HK-2 (cell line): ENCODE results near the gene CORO2B.

ENCODE experiments used
- DNase-seq: peaks from one replicate; pipeline ENCODE4 v3.0.0-alpha.2; 2018; ENCODE audit not compliant: unreplicated experiment

CORO2B gene

DNA sequence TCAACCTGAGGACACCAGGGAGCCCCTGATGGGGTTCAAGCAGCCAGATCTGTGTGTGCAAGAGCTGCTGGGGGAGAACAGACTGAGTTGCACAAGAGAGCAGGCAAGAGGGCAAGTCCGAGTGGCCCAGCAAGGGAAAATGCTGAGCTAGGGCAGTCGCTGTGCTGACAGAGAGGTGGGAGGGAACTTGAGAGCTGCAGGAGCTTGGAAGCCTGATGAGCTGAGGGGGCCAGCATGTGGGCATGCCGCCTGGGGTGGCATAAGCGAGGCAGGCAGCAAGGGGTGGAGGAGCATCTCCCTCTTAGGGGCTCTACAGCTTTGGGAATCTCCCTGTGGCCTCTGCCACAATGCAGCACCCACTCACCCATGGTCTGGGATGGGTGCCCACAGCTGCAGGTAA, 4.7 kb upstream of the CORO2B start:
- no peak for DNase-seq

DNA sequence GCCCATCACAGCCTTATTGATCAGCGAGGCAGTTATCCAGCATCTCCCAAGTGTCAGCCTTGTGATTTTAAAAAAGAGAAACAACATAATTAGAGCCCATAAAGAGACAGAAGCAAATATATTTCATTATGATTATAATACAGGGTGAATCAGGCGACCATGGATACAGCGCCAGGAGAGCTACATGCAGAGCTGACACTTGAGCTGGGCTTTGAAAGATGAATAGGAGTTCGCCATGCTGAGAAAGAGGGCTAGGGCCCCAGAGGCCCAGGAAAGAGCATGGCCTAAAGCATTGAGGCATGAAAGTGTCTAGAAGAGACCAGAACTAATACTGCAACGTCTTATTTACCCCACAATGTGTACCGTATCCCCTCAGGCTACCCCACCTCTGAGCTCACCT, 4.2 kb upstream of the CORO2B start:
- no peak for DNase-seq

DNA sequence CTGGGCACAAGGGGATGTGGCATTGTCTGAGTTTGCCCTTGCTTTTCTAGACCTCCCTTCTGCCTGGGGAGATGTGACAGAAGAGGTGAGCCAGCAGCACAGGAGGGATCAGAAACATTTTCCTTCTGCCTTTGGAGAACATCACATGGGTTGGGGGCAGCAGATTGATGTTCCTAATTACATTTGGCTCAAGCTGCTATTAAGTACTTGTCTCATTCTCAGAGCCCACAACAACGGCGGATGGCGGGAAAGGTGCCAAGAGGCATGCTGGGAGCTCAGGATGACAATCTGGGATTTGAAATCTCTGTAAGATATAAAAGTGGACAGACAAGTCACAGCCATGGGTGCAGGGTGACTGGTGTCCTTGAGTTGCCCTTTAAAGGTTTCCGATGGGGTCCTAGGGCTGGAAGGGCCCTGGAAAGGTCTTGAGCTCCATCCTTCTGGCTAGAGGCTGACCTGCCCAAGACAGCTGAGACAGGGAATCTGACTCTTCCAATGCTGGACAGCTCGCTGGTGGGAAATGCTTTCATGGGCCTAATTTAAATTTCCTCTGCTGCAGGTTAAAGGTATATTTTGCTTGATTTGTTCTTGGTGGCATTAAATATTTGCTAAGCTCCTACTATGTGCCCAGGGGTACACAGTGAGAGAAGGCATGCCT, 2.4 kb upstream of the CORO2B start:
- no peak for DNase-seq

DNA sequence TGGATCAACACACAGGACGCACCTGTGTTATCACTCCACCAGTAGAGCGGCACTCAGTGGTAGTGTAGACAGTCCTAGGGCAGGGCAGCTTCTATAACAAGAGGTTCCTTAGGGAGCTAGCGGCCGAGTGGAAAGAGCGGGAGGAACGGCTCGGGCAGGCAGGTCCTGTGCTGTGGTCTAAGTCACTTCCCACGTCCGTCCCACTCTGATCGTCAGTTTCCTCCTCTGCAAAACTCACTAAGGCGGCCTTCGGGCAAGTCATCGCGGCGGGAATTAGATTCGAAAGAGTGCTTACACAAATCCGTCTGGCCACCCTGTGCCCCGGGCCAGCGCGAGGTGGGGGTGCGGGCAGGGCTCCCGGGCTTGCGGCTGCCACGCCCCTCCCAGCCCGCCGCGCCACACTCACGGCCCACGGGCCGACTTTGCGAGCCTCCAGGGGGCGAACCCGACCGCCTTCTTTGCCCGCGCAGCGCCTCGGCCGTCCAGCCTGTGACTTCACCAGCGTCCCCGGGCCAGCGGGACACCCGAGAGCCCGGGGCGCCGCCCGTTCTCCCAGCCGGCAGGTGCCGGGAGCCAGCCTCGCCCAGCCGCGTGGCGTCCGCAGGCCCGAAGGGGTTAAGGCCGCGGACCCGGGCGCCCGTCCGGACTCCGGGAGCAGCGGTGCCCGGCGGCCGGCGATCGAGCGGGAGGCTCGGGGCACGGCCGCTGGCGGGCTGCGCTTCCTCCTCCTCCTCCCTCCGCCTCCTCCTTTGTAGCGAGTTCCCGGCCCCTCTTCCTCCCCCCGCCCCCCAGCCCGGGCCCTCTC, 416 bp upstream of the CORO2B start:
- peak; percentile 35 for DNase-seq

DNA sequence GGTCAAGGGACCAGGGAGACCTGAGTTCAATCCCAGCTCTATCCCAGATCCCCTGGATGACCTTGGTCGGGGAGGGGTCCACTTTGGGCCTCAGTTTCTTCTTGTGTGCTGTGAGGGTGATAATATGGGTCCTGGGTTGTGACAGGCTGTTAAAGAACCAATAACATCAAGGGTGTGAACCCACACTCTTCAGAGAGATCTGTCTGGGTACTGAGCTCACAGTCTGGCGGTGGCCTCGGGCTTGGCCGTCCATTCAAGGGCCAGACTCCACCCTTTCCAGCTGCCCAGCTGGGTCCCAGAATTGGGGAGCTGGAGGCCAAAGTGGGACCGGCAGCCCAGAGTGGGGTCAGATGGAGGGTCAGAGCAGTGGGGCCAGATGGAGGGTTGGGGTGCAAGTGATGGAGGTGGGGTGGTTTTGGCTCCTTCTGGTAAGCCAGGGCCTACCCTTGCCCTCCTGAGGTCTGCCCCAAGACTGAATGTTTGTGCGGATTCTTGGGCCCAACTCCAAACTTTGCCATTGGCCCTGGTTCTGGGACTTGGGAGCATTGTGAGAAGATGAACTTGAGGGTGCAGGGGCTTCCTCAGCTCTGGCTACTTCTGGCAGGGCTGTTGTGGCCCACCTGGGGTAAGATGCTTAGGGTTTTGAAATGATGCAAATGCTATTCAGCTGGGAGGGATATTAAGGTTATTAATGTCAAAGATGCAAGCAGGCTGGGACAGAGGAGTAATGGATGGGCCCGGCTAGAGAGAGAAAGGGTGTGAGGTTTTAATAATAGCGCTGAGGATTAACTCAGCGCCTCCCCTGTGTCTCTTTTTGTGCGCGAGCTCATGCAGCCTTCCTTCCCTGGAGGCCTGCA, 1.5 kb downstream of the CORO2B start:
- DNase-seq = no peak

DNA sequence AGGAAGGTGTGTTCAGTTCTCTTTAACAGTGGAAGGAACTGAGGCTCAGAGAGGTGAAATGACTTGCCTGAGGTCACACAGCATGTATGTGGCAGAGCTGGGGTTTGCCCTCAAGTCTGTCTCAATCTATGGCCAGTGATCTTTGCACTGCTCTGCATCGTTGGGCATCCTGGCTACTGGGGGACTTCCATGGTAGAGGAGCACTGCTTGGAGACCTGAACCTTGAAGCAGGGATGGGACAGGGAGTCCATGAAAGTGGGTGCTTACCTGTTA, 2.0 kb downstream of the CORO2B start:
- DNase-seq = no peak

- no peak for DNase-seq
Observed at GRCh38 chr15:68581725-68582124, 2.9 kb downstream of the CORO2B start.

DNA sequence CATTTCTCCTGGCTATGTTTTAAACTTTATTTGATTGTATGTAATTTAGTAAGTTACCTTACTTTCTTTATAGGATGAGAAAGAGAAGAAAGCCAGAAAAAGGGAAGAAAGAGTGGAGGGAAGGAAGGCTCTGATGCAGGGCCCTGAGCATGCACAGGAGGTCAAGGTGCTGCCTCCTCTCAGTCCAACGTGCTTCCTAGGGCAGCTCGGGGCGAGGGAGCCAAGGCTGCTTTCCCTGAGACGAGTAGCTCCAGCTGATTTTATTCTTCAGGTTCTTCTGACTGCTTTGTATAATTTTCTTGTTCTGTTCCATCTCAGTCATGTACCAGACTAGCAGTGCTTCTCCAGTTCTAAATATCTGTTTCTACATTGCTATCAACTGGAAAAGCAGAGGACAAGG, 3.4 kb downstream of the CORO2B start:
- no peak for DNase-seq

DNA sequence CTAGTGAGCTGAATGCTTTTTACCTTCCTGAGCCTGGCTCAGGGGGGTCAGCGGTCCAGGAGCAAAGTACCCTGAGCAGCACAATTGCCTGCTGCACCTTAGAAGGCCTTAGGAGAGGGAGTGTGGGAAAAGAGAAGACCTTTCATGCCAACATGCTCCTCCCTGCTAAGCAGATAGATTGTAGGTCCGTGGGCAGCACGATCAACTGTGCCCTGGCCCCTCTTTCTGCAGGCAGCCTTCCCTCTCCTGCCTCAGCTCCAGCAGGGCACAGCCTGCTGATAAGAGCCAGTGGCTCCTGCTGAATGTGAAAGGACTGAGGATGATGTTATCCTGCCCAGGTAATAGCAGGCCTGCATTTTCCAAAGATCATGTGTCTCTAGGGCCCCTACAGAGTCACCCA, 4.1 kb downstream of the CORO2B start:
- no peak for DNase-seq

DNA sequence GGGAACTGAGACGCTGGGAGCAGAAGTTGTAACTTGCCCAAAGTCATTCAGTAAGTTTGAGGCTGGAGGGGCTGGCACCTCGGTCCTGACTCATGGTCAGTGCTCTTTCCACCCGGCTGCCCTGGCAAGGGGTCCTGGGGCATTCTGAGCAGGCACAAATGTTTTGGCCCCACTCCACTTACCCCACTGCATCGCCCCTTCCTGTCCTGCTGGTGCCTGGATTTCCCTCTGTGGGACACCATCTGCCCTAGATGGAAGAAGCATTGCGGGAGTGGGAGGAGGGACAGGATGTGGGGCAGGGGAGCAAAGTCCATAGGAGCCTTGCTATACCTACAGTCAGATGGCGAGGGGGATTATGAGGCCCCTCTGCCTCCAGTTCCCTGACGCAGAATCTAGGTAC, 4.5 kb downstream of the CORO2B start:
- DNase-seq = no peak

- no peak for DNase-seq
Observed at GRCh38 chr15:68583936-68584755, 5.4 kb downstream of the CORO2B start.

- no peak for DNase-seq
Observed at GRCh38 chr15:68584756-68585573, 6.2 kb downstream of the CORO2B start.

GRCh38 chr15:68585574-68586273, 6.9 kb downstream of the CORO2B start:
- DNase-seq = no peak

GRCh38 chr15:68586274-68586961, 7.6 kb downstream of the CORO2B start:
- peak; percentile 51 for DNase-seq

- DNase-seq = no peak
Observed at GRCh38 chr15:68587769-68588385, 9.1 kb downstream of the CORO2B start.

GRCh38 chr15:68589053-68589452, 10.3 kb downstream of the CORO2B start:
- DNase-seq = no peak

DNA sequence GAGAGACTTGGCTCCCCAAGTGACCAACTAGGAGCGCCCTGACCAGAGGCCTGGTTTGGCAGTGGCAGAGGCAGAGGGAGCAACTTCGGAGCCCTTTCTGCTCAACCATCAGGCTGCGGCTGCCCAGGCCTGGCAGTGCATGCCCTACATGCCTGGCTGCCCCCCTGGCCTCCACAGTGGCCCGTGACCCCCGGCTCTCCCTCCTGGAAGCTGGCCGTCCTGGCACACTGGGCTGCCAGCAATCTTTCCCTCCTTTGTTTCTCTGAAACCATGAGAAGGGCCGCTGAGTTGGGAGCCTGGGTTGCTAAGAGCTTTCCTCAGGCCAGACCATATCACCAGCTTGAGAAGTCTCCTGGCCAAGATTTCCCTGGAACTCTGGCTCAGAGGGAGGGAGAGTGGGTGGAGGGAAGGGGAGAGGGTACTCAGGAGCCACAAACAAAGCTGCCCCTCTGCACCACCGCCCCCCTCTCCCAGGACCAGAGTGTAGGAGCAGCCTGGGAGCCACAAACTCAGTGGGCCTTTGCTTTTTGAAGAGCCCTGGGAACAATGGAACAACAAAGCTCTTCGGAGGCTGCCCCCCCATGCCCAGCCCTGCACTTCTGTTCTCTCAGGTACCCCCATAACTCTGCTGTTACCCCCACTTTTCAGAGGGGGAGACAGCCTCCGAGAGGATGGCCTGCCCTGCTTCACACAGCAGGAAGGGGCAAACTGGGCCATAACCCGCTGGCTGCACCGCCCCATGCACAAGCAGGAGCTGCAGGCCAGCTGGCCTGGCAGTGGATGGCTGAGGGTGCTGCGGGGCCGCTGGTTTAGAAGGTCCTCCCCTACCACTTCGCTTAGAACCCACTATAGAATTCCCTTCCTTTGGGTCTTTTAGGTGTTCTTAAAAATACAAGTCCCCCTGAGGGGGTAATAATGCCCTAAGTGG, 11.3 kb downstream of the CORO2B start:
- DNase-seq = no peak

DNA sequence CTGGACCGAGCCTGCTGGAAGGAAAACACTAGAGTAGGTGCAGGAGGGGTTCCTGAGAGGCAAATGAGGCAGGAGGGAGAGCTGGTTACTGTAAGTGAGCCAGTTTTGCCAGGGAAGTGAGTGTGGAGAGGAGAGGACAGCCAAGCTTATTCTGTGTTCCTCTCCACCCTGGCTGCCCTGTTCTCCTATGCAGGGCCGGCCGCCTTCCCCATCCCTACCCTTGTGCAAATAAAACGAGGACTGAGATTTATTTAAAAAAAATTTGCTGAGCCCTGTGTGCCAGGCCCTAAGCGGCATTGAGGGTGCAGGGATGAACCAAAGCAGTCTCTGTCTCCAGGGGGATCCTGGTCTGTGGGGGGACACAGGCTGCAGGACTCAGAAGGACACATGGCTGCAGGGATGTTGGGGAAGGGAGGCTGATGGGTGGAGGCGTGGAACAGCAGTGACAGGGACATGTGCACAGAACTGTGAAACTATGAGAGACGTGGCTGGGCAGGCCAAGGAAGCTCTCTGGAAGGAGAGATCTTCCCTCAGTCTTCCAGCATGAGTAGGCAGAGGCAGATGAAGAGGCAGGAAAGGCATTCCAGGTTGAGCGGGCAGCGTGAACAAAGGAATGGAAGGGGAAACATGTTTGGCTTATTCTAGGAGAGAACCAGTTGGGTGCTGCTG, 12.1 kb downstream of the CORO2B start:
- DNase-seq = no peak
